Stimulated activated CD4-positive, alpha-beta T cell treated with anti-CD3 and anti-CD28 coated beads, Interleukin-2, amount 100 ng/mL, for 4 hours (primary cell): Measurements from ENCODE around the gene SAMD4B.

Source experiments
- DNase-seq: peaks from one replicate; pipeline ENCODE4 v3.0.0-alpha.2; 2020; ENCODE audit warnings: low read depth

The SAMD4B gene

GRCh38 chr19:39409208-39410016, 67.2 kb downstream of the SAMD4B start:
- peak; percentile 77 for DNase-seq

- peak; percentile 36 for DNase-seq
Measured at GRCh38 chr19:39410017-39410830, 68.0 kb downstream of the SAMD4B start.

GRCh38 chr19:39410831-39411080, 68.5 kb downstream of the SAMD4B start:
- no peak for DNase-seq

GRCh38 chr19:39411081-39411831, 69.0 kb downstream of the SAMD4B start:
- no peak for DNase-seq

- DNase-seq = peak; percentile 87
Measured at GRCh38 chr19:39411832-39412099, 69.5 kb downstream of the SAMD4B start.

GRCh38 chr19:39412100-39412866, 70.1 kb downstream of the SAMD4B start, which contains the start of gene PLEKHG2:
TSS of gene PLEKHG2 (plus strand) at chr19:39412669. CDS start at chr19:39414087, 1,418 bp downstream.
- DNase-seq = peak; percentile 95

- DNase-seq = no peak
Measured at GRCh38 chr19:39412867-39413271, 70.6 kb downstream of the SAMD4B start.

GRCh38 chr19:39413272-39413910, 71.2 kb downstream of the SAMD4B start:
- no peak for DNase-seq

- DNase-seq = no peak
Measured at GRCh38 chr19:39413911-39414608, 71.8 kb downstream of the SAMD4B start.

- no peak for DNase-seq
Measured at GRCh38 chr19:39415111-39416046, 73.2 kb downstream of the SAMD4B start.

GRCh38 chr19:39416152-39417120, 74.2 kb downstream of the SAMD4B start:
- DNase-seq = no peak

- no peak for DNase-seq
Measured at GRCh38 chr19:39417463-39418181, 75.4 kb downstream of the SAMD4B start.

- DNase-seq = no peak
Measured at GRCh38 chr19:39419003-39419402, 76.8 kb downstream of the SAMD4B start.

- no peak for DNase-seq
Measured at GRCh38 chr19:39420769-39421168, 78.5 kb downstream of the SAMD4B start.

- no peak for DNase-seq
Measured at GRCh38 chr19:39422020-39422419, 79.8 kb downstream of the SAMD4B start.

GRCh38 chr19:39423258-39424086, 81.3 kb downstream of the SAMD4B start:
- no peak for DNase-seq

GRCh38 chr19:39424934-39425333, 82.7 kb downstream of the SAMD4B start:
- DNase-seq = no peak
